GM12874 (cell line): Measurements from ENCODE around the gene DUSP5.

Experiments
- TF ChIP-seq, protein P1 (sequence below): IDR thresholded peaks from 2 replicates; pipeline ENCODE4 v1.5.1; 2011; ENCODE audit warnings: low read depth, mild to moderate bottlenecking, control low read depth, low read length, moderate library complexity; ENCODE audit not compliant: insufficient read depth

The DUSP5 gene

DNA sequence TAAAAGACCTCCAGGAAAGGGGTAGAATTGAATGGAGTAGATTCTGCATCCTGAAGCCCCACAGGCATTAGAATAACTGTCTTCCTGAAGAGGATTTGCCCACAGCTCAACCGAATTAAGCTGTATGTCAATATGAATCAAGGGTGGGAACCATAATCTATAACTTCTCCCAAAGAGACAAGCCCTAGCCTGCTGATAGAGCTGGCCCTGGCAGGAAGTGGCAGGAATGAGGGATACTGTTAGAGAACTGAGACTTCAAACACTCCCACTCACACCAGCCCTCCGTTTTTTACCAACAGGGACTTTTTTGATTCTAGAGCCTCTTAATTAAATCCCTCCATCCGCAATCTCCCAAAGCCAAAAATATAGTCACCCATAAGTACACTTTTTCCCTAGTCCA, 12.2 kb upstream of the DUSP5 start:
- TF ChIP-seq, protein P1, sequence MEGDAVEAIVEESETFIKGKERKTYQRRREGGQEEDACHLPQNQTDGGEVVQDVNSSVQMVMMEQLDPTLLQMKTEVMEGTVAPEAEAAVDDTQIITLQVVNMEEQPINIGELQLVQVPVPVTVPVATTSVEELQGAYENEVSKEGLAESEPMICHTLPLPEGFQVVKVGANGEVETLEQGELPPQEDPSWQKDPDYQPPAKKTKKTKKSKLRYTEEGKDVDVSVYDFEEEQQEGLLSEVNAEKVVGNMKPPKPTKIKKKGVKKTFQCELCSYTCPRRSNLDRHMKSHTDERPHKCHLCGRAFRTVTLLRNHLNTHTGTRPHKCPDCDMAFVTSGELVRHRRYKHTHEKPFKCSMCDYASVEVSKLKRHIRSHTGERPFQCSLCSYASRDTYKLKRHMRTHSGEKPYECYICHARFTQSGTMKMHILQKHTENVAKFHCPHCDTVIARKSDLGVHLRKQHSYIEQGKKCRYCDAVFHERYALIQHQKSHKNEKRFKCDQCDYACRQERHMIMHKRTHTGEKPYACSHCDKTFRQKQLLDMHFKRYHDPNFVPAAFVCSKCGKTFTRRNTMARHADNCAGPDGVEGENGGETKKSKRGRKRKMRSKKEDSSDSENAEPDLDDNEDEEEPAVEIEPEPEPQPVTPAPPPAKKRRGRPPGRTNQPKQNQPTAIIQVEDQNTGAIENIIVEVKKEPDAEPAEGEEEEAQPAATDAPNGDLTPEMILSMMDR = no peak

DNA sequence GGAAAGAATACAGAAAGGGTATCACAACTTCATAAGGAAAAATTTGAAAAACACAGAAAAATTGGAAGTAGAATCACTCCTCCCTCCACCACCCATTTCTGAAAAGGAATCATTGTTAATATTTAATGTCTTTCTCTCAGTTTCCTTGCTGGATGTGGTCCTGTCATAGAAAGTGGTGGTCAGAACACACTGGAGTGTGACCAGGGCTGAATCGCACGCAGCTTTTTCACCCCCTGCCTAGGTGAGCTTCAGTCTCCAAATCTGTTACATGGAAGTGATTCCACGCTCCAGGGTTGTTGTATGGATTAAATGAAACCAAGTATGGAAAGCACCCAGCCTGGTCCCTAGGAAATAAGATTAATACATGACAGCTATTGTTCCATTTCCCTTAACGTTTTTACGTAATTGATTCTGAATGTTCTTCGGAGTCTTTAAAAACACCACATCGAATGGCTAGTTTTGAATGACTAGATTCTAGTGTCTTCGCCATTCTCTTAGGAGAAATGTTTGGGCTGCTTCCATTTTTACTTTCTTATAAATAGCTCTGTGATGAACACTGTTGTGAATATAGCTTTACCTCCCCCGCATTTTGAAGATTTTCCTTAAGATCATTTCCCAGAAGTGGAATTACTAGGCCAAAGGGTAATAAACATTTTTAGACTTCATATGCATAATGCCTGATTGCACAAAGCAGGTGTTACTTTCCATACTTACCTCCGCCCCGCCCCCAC, 10.9 kb upstream of the DUSP5 start:
- TF ChIP-seq, protein P1 = no peak

DNA sequence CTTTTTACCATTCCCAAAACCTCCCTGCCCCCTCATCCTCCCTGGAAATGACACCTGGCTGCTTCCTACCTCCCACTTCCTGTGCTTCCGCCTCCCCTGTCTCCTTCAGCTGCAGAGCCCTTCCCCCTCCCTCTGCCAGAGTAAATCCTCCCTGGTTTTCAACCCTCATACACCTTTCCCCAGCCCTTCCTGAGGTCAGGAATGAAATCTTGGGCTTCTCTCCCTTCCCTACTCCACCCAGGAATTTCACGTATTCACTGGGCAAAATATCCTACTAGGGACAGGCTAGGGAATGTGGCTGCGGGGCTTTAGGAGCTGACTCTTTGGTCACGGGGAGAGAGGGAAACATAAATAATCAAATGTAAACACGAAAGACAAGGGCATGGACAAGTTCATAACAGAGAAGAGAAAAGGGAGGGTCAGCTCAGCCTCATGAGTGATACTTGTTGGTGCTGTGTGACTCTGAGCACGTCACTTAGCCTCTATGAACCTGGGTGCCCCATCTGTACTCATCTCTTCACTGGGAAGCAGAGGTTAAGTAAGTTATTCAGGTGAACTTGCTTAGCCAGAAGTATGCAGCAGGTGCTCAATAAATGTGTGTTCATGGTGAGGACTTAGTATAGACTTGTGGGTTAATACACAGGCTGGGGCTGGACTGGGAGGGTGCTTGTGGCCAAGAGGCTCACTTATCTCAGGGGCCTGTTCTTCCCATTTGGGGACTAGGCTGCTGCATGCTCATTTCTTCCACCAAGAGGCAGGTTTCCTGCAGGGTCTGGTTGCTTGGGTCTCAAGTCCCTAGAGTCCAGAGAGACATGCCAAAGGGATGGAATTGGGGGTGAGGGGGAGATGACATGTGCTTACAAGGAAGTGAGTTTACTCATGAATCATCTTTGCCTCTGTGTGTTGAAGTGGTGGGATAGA, 10.0 kb upstream of the DUSP5 start:
- TF ChIP-seq, protein P1 = no peak

DNA sequence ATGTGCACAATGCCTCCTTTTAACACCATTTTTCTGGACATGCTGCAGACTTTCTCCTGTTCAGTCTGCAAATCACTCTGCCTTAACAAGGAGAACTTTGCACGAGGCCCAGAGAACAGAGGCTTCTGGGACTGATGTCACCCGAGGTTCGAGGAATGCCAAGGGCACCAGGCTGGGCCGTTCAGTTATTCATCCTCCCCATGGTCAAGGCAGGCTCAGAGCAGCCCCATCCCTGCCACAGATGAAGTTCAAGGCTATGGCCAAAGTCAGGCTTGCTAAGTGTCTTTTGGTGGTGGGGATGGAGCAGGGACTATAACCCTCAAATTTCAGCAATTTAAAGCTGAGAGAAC, 9.4 kb upstream of the DUSP5 start:
- TF ChIP-seq, protein P1 = no peak

DNA sequence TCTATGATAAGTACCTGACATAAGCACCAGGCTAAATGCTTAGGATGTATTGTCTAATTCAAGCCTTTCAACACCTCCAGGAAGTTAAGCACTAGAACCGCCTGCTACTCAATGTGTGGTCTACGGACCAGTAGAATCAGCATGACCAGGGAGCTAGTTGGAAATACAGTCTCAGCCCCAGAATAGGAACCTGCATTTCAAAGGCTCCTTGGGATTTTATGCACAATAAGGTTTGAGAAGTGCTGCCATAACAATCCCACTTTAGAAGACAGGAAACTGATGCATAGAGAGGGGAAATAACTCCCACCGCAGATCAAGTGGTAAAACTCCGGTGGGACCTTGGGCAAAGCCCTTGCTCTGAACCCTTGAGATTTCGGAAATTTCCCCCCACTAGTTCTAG, 8.8 kb upstream of the DUSP5 start:
- TF ChIP-seq, protein P1 = no peak

DNA sequence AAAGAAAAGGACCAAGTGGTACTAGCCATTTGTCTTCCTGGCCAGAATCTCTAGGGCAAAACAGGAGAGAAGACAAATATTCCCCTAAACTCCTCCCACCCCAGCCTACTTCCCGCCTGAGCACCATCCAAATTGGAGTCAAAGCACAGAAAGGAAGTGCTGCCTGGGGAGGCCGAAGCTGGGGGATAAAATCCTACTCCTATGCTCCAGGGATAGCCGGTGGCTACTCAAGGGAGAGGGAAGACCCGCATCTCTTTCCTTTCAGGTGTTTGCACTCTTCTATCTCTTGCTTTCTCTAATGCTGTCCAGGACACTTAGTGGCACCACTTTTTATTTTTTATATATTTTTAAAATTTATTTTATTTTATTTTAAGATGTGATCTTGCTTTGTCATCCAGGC, 7.1 kb upstream of the DUSP5 start:
- TF ChIP-seq, protein P1 = no peak

DNA sequence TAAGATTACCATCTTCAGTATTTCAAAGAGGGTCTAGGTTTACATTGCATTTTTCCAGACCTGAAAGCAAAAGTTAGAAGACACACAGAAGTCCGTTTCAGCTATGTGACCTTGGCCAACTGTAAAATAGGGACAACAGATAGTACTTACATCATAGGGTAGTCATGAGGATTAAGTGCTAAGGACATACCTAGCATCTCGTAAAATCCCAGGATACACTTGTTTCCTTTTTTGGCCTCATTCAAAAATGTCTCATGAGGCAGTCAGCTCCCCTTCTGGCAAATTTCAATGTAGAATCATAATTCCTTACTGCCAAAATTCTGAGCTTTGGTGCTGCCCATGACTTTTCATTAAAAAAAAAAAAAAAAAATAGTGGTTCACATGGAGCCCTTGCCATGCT, 6.4 kb upstream of the DUSP5 start:
- TF ChIP-seq, protein P1 = no peak
